ENCODE results near the gene SLC25A5.

GRCh38 chrX:119477812-119478232 lies 9.6 kb downstream of the SLC25A5 start:
- TF ChIP-seq, protein P1, sequence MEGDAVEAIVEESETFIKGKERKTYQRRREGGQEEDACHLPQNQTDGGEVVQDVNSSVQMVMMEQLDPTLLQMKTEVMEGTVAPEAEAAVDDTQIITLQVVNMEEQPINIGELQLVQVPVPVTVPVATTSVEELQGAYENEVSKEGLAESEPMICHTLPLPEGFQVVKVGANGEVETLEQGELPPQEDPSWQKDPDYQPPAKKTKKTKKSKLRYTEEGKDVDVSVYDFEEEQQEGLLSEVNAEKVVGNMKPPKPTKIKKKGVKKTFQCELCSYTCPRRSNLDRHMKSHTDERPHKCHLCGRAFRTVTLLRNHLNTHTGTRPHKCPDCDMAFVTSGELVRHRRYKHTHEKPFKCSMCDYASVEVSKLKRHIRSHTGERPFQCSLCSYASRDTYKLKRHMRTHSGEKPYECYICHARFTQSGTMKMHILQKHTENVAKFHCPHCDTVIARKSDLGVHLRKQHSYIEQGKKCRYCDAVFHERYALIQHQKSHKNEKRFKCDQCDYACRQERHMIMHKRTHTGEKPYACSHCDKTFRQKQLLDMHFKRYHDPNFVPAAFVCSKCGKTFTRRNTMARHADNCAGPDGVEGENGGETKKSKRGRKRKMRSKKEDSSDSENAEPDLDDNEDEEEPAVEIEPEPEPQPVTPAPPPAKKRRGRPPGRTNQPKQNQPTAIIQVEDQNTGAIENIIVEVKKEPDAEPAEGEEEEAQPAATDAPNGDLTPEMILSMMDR (IDR thresholded peaks at IDR 0.05) = no peak
- TF ChIP-seq POLR2A (IDR thresholded peaks at IDR 0.05) = no peak

Measured in lower leg skin (tissue), 3 donors.